ENCODE results near the gene DHX58. TPM values are rescaled to one million over a fixed set of nuclear protein-coding genes. Genes with fewer than 3 reads are reported as not detected.

Gene DHX58
- total RNA-seq, 2 experiments from 2014 or later = 23.8 to 31.1 TPM

Other genes with a start within 250 kb of the DHX58 start
- gene KLHL11, start 247.3 kb downstream of the DHX58 start, total RNA-seq = 10 to 100 TPM; 16.4 to 18.0 TPM
- 100 to 1,000 TPM; 189 to 192 TPM for gene ACLY, start 193.8 kb downstream of the DHX58 start, total RNA-seq
- gene ODAD4, start 182.1 kb downstream of the DHX58 start, total RNA-seq = 1 to 10 TPM in 1 of 2 experiments, under 1 TPM in 1; 0.81 to 1.1 TPM
- 10 to 100 TPM; 55.1 to 77.0 TPM for gene CNP, start 145.9 kb downstream of the DHX58 start, total RNA-seq
- 10 to 100 TPM; 86.6 to 94.8 TPM for gene DNAJC7, start 95.3 kb downstream of the DHX58 start, total RNA-seq
- 10 to 100 TPM; 16.3 to 17.2 TPM for gene NKIRAS2, start 92.6 kb downstream of the DHX58 start, total RNA-seq
- under 1 TPM; 0.19 to 0.32 TPM for gene C17orf113, start 62.1 kb downstream of the DHX58 start, total RNA-seq
- under 1 TPM; 0.23 to 0.30 TPM for gene ZNF385C, start 14.2 kb downstream of the DHX58 start, total RNA-seq
- gene KAT2A, start 8.7 kb upstream of the DHX58 start, total RNA-seq = 10 to 100 TPM; 46.2 to 54.8 TPM
- gene HSPB9, start 10.1 kb upstream of the DHX58 start, total RNA-seq = under 1 TPM; 0.09 to 0.11 TPM
- gene RAB5C, start 42.3 kb upstream of the DHX58 start, total RNA-seq = 10 to 100 TPM; 32.0 to 47.3 TPM
- under 1 TPM; 0.43 to 0.53 TPM for gene KCNH4, start 68.4 kb upstream of the DHX58 start, total RNA-seq
- gene HCRT, start 72.7 kb upstream of the DHX58 start, total RNA-seq = not detected
- 10 to 100 TPM; 11.3 to 15.5 TPM for gene GHDC, start 81.8 kb upstream of the DHX58 start, total RNA-seq
- gene STAT5B, start 163.7 kb upstream of the DHX58 start, total RNA-seq = 100 to 1,000 TPM; 162 to 203 TPM
- gene STAT5A, start 175.8 kb upstream of the DHX58 start, total RNA-seq = 100 to 1,000 TPM; 178 to 203 TPM